Ectodermal cell (in vitro differentiated cells): Measurements from ENCODE around the gene RGMA.

ENCODE experiments used
- H3K27ac ChIP-seq: 2 replicates; pipeline ENCODE4 v1.7.0; 2013; ENCODE audit warnings: mild to moderate bottlenecking, low read depth, low read length; ENCODE audit not compliant: insufficient read depth, poor library complexity, severe bottlenecking
- H3K27me3 ChIP-seq: 2 replicates; pipeline ENCODE4 v1.7.0; 2013; ENCODE audit warnings: mild to moderate bottlenecking, low read length; ENCODE audit not compliant: insufficient read depth, control insufficient read depth, poor library complexity, severe bottlenecking
- H3K36me3 ChIP-seq: one replicate; pipeline ENCODE4 v1.7.0; 2013; ENCODE audit warnings: low read length; ENCODE audit not compliant: control insufficient read depth, insufficient read depth
- H3K4me1 ChIP-seq: one replicate; pipeline ENCODE4 v1.7.0; 2013; ENCODE audit warnings: low read length; ENCODE audit not compliant: control insufficient read depth, insufficient read depth
- H3K4me3 ChIP-seq: 2 replicates; pipeline ENCODE4 v1.7.0; 2013; ENCODE audit warnings: low read depth, low read length, control low read depth; ENCODE audit not compliant: insufficient read depth
- H3K9me3 ChIP-seq: 2 replicates; pipeline ENCODE4 v1.7.0; 2013; ENCODE audit warnings: mild to moderate bottlenecking, low read length, moderate library complexity; ENCODE audit not compliant: control insufficient read depth
- WGBS, 2 experiments: methylation state at CpG; one replicate each; pipeline ENCODE4 v1.1.7; 2013; ENCODE audit warnings: missing lambda C conversion rate in 2 of 2; 5-methylcytosine and 5-hydroxymethylcytosine counted together

Gene RGMA

DNA sequence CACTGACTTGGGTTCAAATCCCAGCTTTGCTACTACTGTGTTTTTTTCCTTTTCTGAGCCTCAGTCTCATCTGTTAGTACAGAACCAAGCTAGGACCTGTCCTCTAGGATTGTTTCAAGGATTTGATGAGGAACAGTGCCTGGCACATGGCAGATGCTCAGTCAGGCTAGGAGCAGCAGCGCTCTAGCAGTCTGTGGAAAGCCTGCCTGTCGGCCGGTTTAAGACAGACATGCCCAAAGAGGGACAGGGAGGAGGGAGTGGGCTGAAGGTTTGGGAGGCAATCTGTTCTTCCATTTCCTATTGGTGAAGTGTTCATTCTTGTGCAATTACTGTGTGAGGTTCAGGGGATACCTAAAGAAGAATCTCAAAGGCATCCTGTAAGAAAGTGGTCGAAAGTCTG is 35.1 kb upstream of the RGMA start:
- no peaks in the 10 kb centered on the region for H3K36me3 ChIP-seq
- WGBS, 2 experiments: 84 to 90% methylated on average over 4 of the region's 4 CpGs

GRCh38 chr15:93121973-93122910 is 33.2 kb upstream of the RGMA start:
- Histone ChIP-seq H3K27me3 (no peaks in the 10 kb centered on the region), H3K36me3 (no peaks in the 10 kb centered on the region), H3K9me3 (no peaks in the 10 kb centered on the region), H3K27ac (no peak overlapping the region), H3K4me3 (no peak overlapping the region), H3K4me1 (no peaks in the 10 kb centered on the region)
- WGBS, 2 experiments: 91 to 94% methylated on average over 20 of the region's 20 CpGs

More for the DNA sequence above, 35.1 kb upstream of the RGMA start:
- no peaks in the 10 kb centered on the region for H3K9me3 ChIP-seq
- H3K4me1 ChIP-seq: no peaks in the 10 kb centered on the region
- no peak overlapping the region for H3K27ac ChIP-seq
- no peak overlapping the region for H3K4me3 ChIP-seq
- no peaks in the 10 kb centered on the region for H3K27me3 ChIP-seq

- H3K27ac ChIP-seq: no peak overlapping the region
- WGBS, 2 experiments: 97 to 98% methylated on average over 4 to 5 of the region's 5 CpGs
- no peaks in the 10 kb centered on the region for H3K4me1 ChIP-seq
- H3K27me3 ChIP-seq: no peaks in the 10 kb centered on the region
- no peaks in the 10 kb centered on the region for H3K36me3 ChIP-seq
- no peaks in the 10 kb centered on the region for H3K9me3 ChIP-seq
- H3K4me3 ChIP-seq: no peak overlapping the region
Observed at GRCh38 chr15:93121107-93121506, 32.1 kb upstream of the RGMA start.

DNA sequence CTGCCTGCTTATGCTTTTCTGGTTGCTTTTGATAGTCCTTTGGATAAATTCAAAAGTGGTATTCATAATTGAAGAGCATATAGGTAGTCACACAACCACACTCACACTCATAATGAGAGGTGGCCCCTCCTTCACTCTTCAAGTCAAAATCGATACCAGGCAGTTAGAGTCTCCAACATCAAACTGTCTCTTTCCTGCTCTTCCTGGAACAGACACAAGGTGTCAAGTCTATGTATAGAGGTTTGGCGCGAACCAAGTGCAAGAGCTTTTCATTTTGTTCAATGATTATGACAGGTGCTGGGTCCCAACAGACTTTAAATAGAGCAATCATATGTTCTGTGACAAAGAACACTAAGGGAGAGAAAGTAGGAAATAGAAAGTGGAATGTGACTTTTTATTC is 29.9 kb upstream of the RGMA start:
- H3K9me3 ChIP-seq: no peaks in the 10 kb centered on the region
- H3K4me1 ChIP-seq: no peaks in the 10 kb centered on the region
- no peak overlapping the region for H3K27ac ChIP-seq
- 99 to 100% methylated on average over 3 of the region's 3 CpGs for WGBS, 2 experiments
- H3K36me3 ChIP-seq: no peaks in the 10 kb centered on the region
- no peak overlapping the region for H3K4me3 ChIP-seq
- H3K27me3 ChIP-seq: no peaks in the 10 kb centered on the region

GRCh38 chr15:93111451-93111850 is 22.4 kb upstream of the RGMA start:
- 94 to 99% methylated on average over 5 of the region's 5 CpGs for WGBS, 2 experiments
- no peak overlapping the region for H3K4me3 ChIP-seq
- peaks cover 3% of the 10 kb centered on the region for H3K27me3 ChIP-seq
- H3K27ac ChIP-seq: no peak overlapping the region
- H3K4me1 ChIP-seq: no peaks in the 10 kb centered on the region
- H3K36me3 ChIP-seq: no peaks in the 10 kb centered on the region
- no peaks in the 10 kb centered on the region for H3K9me3 ChIP-seq

DNA sequence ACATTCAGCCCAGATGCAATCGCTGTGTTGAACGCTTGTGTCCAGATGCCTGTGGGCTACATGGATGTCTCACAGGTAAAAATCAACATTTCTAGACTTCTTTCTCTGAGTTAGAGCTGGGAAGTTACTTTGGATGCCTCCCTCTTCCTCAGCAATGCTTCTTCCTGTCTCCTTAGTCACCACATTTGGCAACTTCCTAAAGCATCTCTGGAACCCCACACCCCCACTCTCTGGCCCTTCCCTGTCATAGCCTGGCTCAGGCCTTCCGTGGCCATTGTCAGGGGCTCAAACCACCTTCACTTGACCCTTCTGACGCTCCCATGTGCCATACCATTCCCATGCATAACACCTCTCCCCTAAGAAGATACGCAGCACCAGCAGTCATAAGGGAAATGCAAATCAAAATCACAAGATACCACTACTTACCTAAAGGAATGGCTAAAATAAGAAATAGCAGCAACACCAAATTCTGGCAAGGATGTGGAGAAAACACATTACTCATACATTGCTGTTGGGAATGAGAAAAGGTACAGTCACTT is 21.6 kb upstream of the RGMA start:
- H3K27ac ChIP-seq: no peak overlapping the region
- 84 to 91% methylated on average over 5 of the region's 5 CpGs for WGBS, 2 experiments
- no peak overlapping the region for H3K4me3 ChIP-seq
- H3K27me3 ChIP-seq: peaks cover 3% of the 10 kb centered on the region
- no peaks in the 10 kb centered on the region for H3K36me3 ChIP-seq
- no peaks in the 10 kb centered on the region for H3K9me3 ChIP-seq
- peaks cover 2% of the 10 kb centered on the region for H3K4me1 ChIP-seq

- Histone ChIP-seq H3K36me3 (no peaks in the 10 kb centered on the region), H3K27me3 (peaks cover 3% of the 10 kb centered on the region), H3K9me3 (no peaks in the 10 kb centered on the region), H3K4me3 (no peak overlapping the region), H3K4me1 (peaks cover 8% of the 10 kb centered on the region), H3K27ac (no peak overlapping the region)
- WGBS, 2 experiments: 77% methylated on average over 46 of the region's 46 CpGs
Observed at GRCh38 chr15:93109336-93110102, 20.5 kb upstream of the RGMA start.

DNA sequence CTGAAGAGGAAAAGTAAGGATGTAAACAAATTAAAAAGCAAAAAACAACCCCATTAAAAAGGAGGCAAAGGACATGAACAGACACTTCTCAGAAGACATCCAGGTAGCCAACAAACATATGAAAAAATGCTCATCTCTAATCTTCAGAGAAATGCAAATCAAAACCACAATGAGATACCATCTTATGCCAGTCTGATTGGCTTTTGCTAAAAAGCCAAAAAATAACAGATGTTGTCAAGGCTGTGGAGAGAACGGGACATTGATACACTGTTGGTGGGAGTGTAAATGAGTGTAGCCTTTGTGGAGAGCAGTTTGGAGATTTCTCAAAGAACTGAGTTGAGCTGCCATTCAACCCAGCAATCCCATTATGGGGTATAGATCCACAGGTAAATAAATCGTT is 18.6 kb upstream of the RGMA start:
- Histone ChIP-seq H3K4me3 (no peak overlapping the region), H3K4me1 (peaks cover 11% of the 10 kb centered on the region), H3K27me3 (peaks cover 3% of the 10 kb centered on the region), H3K36me3 (no peaks in the 10 kb centered on the region), H3K27ac (no peak overlapping the region), H3K9me3 (no peaks in the 10 kb centered on the region)
- WGBS, 2 experiments: 90 to 93% methylated on average over 2 of the region's 2 CpGs

GRCh38 chr15:93105485-93105884 is 16.5 kb upstream of the RGMA start:
- Histone ChIP-seq H3K4me1 (peaks cover 11% of the 10 kb centered on the region), H3K27ac (no peak overlapping the region), H3K4me3 (no peak overlapping the region), H3K9me3 (no peaks in the 10 kb centered on the region), H3K36me3 (no peaks in the 10 kb centered on the region), H3K27me3 (peaks cover 3% of the 10 kb centered on the region)
- 18 to 35% methylated on average over 2 of the region's 2 CpGs for WGBS, 2 experiments

- H3K4me1 ChIP-seq: peaks cover 11% of the 10 kb centered on the region
- H3K4me3 ChIP-seq: no peak overlapping the region
- H3K9me3 ChIP-seq: no peaks in the 10 kb centered on the region
- no peak overlapping the region for H3K27ac ChIP-seq
- H3K36me3 ChIP-seq: no peaks in the 10 kb centered on the region
- H3K27me3 ChIP-seq: no peaks in the 10 kb centered on the region
- 93 to 95% methylated on average over 2 of the region's 2 CpGs for WGBS, 2 experiments
Observed at GRCh38 chr15:93103823-93104222, 14.8 kb upstream of the RGMA start.
